CD14-positive monocyte (primary cell): ENCODE results near the gene SLC35A3. TPM values are rescaled to one million over a fixed set of nuclear protein-coding genes. Genes with fewer than 3 reads are reported as not detected.
A peak's percentile ranks its signal among the peaks of the same experiment; 100 is the strongest.

ENCODE experiments used
- DNase-seq, 3 donors: peaks; one replicate each; pipeline ENCODE4 v3.0.0-alpha.2; 2011 to 2022
- H2AFZ ChIP-seq: 2 replicates; pipeline ENCODE4 v1.6.0; 2012; ENCODE audit warnings: mild to moderate bottlenecking, low read depth, low read length, inconsistent platforms; ENCODE audit not compliant: insufficient read depth, poor library complexity, severe bottlenecking
- H3K27ac ChIP-seq, 2 donors: 1 replicate in 1 of 2; 2 replicates in 1 of 2; pipeline ENCODE4 v1.5.1; 2012 to 2013; ENCODE audit warnings: low read length in 2 of 2, control low read depth in 1 of 2, inconsistent platforms in 1 of 2, low read depth in 1 of 2, mild to moderate bottlenecking in 1 of 2
- H3K27me3 ChIP-seq, 2 donors: one replicate each; pipeline versions ENCODE4 v1.6.0 to v1.6.1; 2011 to 2013; ENCODE audit warnings: low read length in 2 of 2; ENCODE audit not compliant: control insufficient read depth in 2 of 2, insufficient read depth in 2 of 2
- H3K36me3 ChIP-seq, 2 donors: replicated peaks in 1 of 2; 1 replicate in 1 of 2; 2 replicates in 1 of 2; pipeline versions ENCODE4 v1.5.1 to v1.6.1; 2012 to 2013; ENCODE audit warnings: low read length in 2 of 2, control low read depth in 1 of 2, inconsistent platforms in 1 of 2, mild to moderate bottlenecking in 1 of 2; ENCODE audit not compliant: insufficient read depth in 2 of 2, control insufficient read depth in 1 of 2
- H3K4me1 ChIP-seq, 2 donors: 1 replicate in 1 of 2; 2 replicates in 1 of 2; pipeline versions ENCODE4 v1.5.1 to v1.6.1; 2012 to 2013; ENCODE audit warnings: low read length in 2 of 2, control low read depth in 1 of 2, inconsistent platforms in 1 of 2, mild to moderate bottlenecking in 1 of 2, moderate library complexity in 1 of 2; ENCODE audit not compliant: insufficient read depth in 2 of 2, control insufficient read depth in 1 of 2
- H3K4me2 ChIP-seq: replicated peaks from 2 replicates; pipeline ENCODE3; 2012; ENCODE audit warnings: low read length, moderate library complexity, mild to moderate bottlenecking; ENCODE audit not compliant: poor library complexity, severe bottlenecking; ENCODE audit errors: extremely low read depth
- H3K4me3 ChIP-seq, 3 experiments: fragments of 200-600 bp in 1 of 3; sonication (generic) in 1 of 3; replicated peaks in 1 of 3; 1 replicate in 2 of 3; 2 replicates in 1 of 3; pipeline ENCODE4 v1.5.1; 2011 to 2013; ENCODE audit warnings: low read length in 3 of 3, mild to moderate bottlenecking in 3 of 3, control low read depth in 2 of 3, low read depth in 2 of 3, inconsistent platforms in 1 of 3, moderate library complexity in 1 of 3
- H3K79me2 ChIP-seq: 2 replicates; pipeline ENCODE4 v1.6.0; 2012; ENCODE audit warnings: mild to moderate bottlenecking, control low read depth, inconsistent platforms, low read length, moderate library complexity; ENCODE audit not compliant: insufficient read depth
- H3K9ac ChIP-seq: 2 replicates; pipeline ENCODE4 v1.6.0; 2017; ENCODE audit warnings: low read length, mild to moderate bottlenecking; ENCODE audit not compliant: insufficient read depth, poor library complexity, severe bottlenecking
- H3K9me3 ChIP-seq, 2 donors: replicated peaks in 1 of 2; 1 replicate in 1 of 2; 2 replicates in 1 of 2; pipeline versions ENCODE4 v1.5.1 to v1.6.1; 2012 to 2013; ENCODE audit warnings: low read length in 2 of 2, control low read depth in 1 of 2; ENCODE audit not compliant: control insufficient read depth in 1 of 2, insufficient read depth in 1 of 2
- H4K20me1 ChIP-seq: 2 replicates; pipeline ENCODE4 v1.6.0; 2012; ENCODE audit warnings: mild to moderate bottlenecking, low read length, control low read depth, moderate library complexity; ENCODE audit not compliant: insufficient read depth
- H3K27ac Mint-ChIP-seq, 7 donors: one replicate each; pipeline ENCODE4 v1.8.0; 2020; ENCODE audit warnings: mild to moderate bottlenecking in 7 of 7, mixed read lengths in 7 of 7, moderate library complexity in 6 of 7, inconsistent platforms in 2 of 7
- H3K27me3 Mint-ChIP-seq, 3 donors: one replicate each; pipeline ENCODE4 v1.8.0; 2021 to 2022; ENCODE audit warnings: low read depth in 3 of 3, mild to moderate bottlenecking in 3 of 3, mixed read lengths in 3 of 3, moderate library complexity in 3 of 3, inconsistent platforms in 1 of 3
- H3K36me3 Mint-ChIP-seq, 2 donors: one replicate each; pipeline ENCODE4 v1.8.0; 2020; ENCODE audit warnings: mixed read lengths in 2 of 2, inconsistent platforms in 1 of 2, mild to moderate bottlenecking in 1 of 2
- H3K4me1 Mint-ChIP-seq: one replicate; pipeline ENCODE4 v1.8.0; 2020; ENCODE audit warnings: mild to moderate bottlenecking, mixed read lengths
- H3K4me3 Mint-ChIP-seq, 2 donors: one replicate each; pipeline ENCODE4 v1.8.0; 2020; ENCODE audit warnings: mild to moderate bottlenecking in 2 of 2, mixed read lengths in 2 of 2, moderate library complexity in 1 of 2
- H3K9me3 Mint-ChIP-seq, 7 donors: one replicate each; pipeline ENCODE4 v1.8.0; 2020 to 2022; ENCODE audit warnings: mixed read lengths in 7 of 7, mild to moderate bottlenecking in 6 of 7, moderate library complexity in 6 of 7, inconsistent platforms in 2 of 7
- WGBS: methylation state at CpG from one replicate; pipeline ENCODE4 v1.1.5; 2013; ENCODE audit warnings: missing lambda C conversion rate; ENCODE audit not compliant: insufficient coverage; 5-methylcytosine and 5-hydroxymethylcytosine counted together
- intact Hi-C, 2 donors: fragments of 100-400 bp; cut with micrococcal nuclease; formaldehyde crosslinking; loops; one replicate each; pipeline versions ENCODE4 v1.15.0 to v1.15.1; 2023
- polyA plus RNA-seq, 3 donors: library from polyadenylated mRNA; depleted of rRNA in 1 of 3; unstranded in 2 of 3; stranded (reverse) in 1 of 3; fragments of 300-500 nt in 2 of 3; fragments of >200 nt in 1 of 3; fragmentation: Illumina TruSeq in 2 of 3; gene quantifications; 1 replicate in 2 of 3; 2 replicates in 1 of 3; pipeline ENCODE4 v1.2.3, GENCODE V29; 2012 to 2021
- TF ChIP-seq, protein P1 (sequence below): fragments of 200-600 bp; IDR thresholded peaks from one replicate; pipeline ENCODE4 v1.8.0; 2022; ENCODE audit warnings: antibody characterized with exemption, mild to moderate bottlenecking

SLC35A3 gene
- polyA plus RNA-seq, 3 donors, result 10.1 to 14.3 (median 13.0) TPM

DNA sequence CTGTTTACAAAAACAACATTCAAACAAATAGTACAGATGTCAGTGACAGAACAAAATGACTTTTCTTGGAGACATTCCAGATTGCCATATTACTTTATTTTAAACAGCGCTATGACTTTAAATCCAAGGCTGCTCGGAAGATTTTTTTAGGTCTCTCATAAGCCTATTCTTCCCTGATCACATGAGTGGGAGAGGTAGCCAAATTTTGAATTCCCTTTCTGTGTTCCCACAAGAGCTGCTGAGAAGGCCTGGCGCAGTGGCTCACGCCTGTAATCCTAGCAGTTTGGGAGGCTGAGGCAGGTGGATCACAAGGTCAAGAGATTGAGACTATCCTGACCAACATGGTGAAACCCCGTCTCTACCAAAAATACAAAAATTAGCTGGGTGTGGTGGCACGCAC is 53.7 kb downstream of the SLC35A3 start:
- Mint-ChIP-seq H3K27ac (peak overlapping the region in 1 of 7 donors; percentile 48), H3K4me1 (no peaks in the 10 kb centered on the region)
- intact Hi-C loops, result no loop called here

DNA sequence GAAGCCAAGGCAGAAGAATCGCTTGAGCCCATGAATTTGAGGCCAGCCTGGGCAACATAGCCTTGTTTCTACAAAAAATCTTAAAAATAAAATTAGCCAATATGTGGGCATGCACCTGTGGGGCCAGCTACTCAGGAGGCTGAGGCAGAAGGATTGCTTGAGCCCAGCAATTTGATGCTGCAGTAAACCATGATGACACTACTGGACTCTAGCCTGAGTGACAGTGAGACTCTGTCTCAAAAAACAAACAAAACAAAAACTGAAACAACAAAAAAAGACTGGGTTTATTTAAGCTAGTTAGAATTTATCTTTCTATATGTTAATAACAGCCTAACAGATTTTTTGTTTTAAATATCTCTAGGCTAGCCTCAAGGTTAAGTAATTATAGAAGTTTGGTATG is 57.4 kb downstream of the SLC35A3 start:
- H3K9me3 ChIP-seq, result no peaks in the 10 kb centered on the region
- peak overlapping the region in 2 of 7 donors; percentile 10 to 74 for H3K27ac Mint-ChIP-seq
- H3K27me3 Mint-ChIP-seq, result peaks cover 0 to 2% (median 0%) of the 10 kb centered on the region in 3 donors
- H3K4me2 ChIP-seq, result no peak overlapping the region
- intact Hi-C loops, result no loop called here
- H3K9ac ChIP-seq, result no peak overlapping the region
- 100% methylated on average over 1 of the region's 1 CpG for WGBS
- H4K20me1 ChIP-seq, result no peaks in the 10 kb centered on the region
- no peaks in the 10 kb centered on the region for H3K9me3 Mint-ChIP-seq
- H3K27me3 ChIP-seq, result no peaks in the 10 kb centered on the region
- TF ChIP-seq, protein P1, sequence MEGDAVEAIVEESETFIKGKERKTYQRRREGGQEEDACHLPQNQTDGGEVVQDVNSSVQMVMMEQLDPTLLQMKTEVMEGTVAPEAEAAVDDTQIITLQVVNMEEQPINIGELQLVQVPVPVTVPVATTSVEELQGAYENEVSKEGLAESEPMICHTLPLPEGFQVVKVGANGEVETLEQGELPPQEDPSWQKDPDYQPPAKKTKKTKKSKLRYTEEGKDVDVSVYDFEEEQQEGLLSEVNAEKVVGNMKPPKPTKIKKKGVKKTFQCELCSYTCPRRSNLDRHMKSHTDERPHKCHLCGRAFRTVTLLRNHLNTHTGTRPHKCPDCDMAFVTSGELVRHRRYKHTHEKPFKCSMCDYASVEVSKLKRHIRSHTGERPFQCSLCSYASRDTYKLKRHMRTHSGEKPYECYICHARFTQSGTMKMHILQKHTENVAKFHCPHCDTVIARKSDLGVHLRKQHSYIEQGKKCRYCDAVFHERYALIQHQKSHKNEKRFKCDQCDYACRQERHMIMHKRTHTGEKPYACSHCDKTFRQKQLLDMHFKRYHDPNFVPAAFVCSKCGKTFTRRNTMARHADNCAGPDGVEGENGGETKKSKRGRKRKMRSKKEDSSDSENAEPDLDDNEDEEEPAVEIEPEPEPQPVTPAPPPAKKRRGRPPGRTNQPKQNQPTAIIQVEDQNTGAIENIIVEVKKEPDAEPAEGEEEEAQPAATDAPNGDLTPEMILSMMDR, result no peak
- H3K36me3 ChIP-seq, result peaks cover 2 to 9% of the 10 kb centered on the region in 2 donors
- H3K4me1 Mint-ChIP-seq, result no peaks in the 10 kb centered on the region
- H3K27ac ChIP-seq, result no peak overlapping the region
- no peak overlapping the region for H3K4me3 Mint-ChIP-seq
- H2AFZ ChIP-seq, result no peak overlapping the region
- no peaks in the 10 kb centered on the region for H3K4me1 ChIP-seq
- DNase-seq, result no peak
- H3K36me3 Mint-ChIP-seq, result peaks cover 8 to 12% of the 10 kb centered on the region in 2 donors
- H3K79me2 ChIP-seq, result no peaks in the 10 kb centered on the region
- H3K4me3 ChIP-seq, result no peak overlapping the region

More for the DNA sequence above, 53.7 kb downstream of the SLC35A3 start:
- Mint-ChIP-seq H3K4me3 (no peak overlapping the region), H3K27me3 (peaks cover 0 to 2% (median 0%) of the 10 kb centered on the region in 3 donors), H3K36me3 (peaks cover 18% of the 10 kb centered on the region in 2 donors), H3K9me3 (no peaks in the 10 kb centered on the region)
- no peak overlapping the region for H3K4me2 ChIP-seq
- H3K27me3 ChIP-seq, result no peaks in the 10 kb centered on the region
- no peak for DNase-seq
- TF ChIP-seq, protein P1, result no peak
- no peak overlapping the region for H3K4me3 ChIP-seq
- H3K9ac ChIP-seq, result no peak overlapping the region
- H3K36me3 ChIP-seq, result peaks cover 7 to 26% of the 10 kb centered on the region in 2 donors
- H4K20me1 ChIP-seq, result no peaks in the 10 kb centered on the region
- no peak overlapping the region for H3K27ac ChIP-seq
- H2AFZ ChIP-seq, result no peak overlapping the region
- no peaks in the 10 kb centered on the region for H3K9me3 ChIP-seq
- WGBS, result no CpG with 5 or more reads among the region's 6 CpGs
- no peaks in the 10 kb centered on the region for H3K4me1 ChIP-seq
- no peaks in the 10 kb centered on the region for H3K79me2 ChIP-seq
